Neural progenitor cell (in vitro differentiated cells): ENCODE data around the gene TAX1BP1. TPM values are rescaled to one million over a fixed set of nuclear protein-coding genes. Genes with fewer than 3 reads are reported as not detected.

ENCODE experiments used
- DNase-seq: peaks from one replicate; pipeline ENCODE4 v3.0.0-alpha.2; 2016; ENCODE audit warnings: low spot score
- H2AFZ ChIP-seq: fragments of 200-600 bp; sonication (generic); replicated peaks from 2 replicates; pipeline ENCODE4 v1.6.1; 2016; ENCODE audit warnings: antibody characterized with exemption
- H3F3A ChIP-seq: fragments of 200-600 bp; sonication (generic); 2 replicates; pipeline ENCODE4 v1.6.1; 2016; ENCODE audit warnings: antibody characterized with exemption, low read depth
- H3K27ac ChIP-seq: fragments of 200-600 bp; sonication (generic); 2 replicates; pipeline ENCODE4 v1.5.1; 2016; ENCODE audit warnings: mild to moderate bottlenecking
- H3K27me3 ChIP-seq: fragments of 200-600 bp; sonication (generic); 2 replicates; pipeline ENCODE4 v1.6.1; 2016; ENCODE audit warnings: mild to moderate bottlenecking, moderate library complexity
- H3K36me3 ChIP-seq: fragments of 200-600 bp; sonication (generic); 2 replicates; pipeline ENCODE4 v1.5.1; 2016
- H3K4me1 ChIP-seq: fragments of 200-600 bp; sonication (generic); 2 replicates; pipeline ENCODE4 v1.6.1; 2016; ENCODE audit warnings: mixed run types
- H3K4me2 ChIP-seq: fragments of 200-600 bp; sonication (generic); 2 replicates; pipeline ENCODE4 v1.6.1; 2016
- H3K4me3 ChIP-seq: fragments of 200-600 bp; sonication (generic); 2 replicates; pipeline ENCODE4 v1.5.1; 2016
- H3K79me2 ChIP-seq: fragments of 200-600 bp; sonication (generic); 2 replicates; pipeline ENCODE4 v1.6.1; 2016; ENCODE audit warnings: low read depth
- H3K9ac ChIP-seq: fragments of 200-600 bp; sonication (generic); 2 replicates; pipeline ENCODE4 v1.6.1; 2016
- H3K9me3 ChIP-seq: fragments of 200-600 bp; sonication (generic); 2 replicates; pipeline ENCODE4 v1.5.1; 2016; ENCODE audit warnings: low read depth
- H4K20me1 ChIP-seq: fragments of 200-600 bp; sonication (generic); 2 replicates; pipeline ENCODE4 v1.6.1; 2016; ENCODE audit warnings: low read depth
- H3K27ac Mint-ChIP-seq: 3 replicates; pipeline ENCODE4 v1.8.0; 2021; ENCODE audit warnings: mixed read lengths
- H3K27me3 Mint-ChIP-seq: 2 replicates; pipeline ENCODE4 v1.8.0; 2022; ENCODE audit warnings: low read depth, mild to moderate bottlenecking, inconsistent platforms, moderate library complexity, mixed read lengths; ENCODE audit not compliant: insufficient read depth
- H3K36me3 Mint-ChIP-seq: 3 replicates; pipeline ENCODE4 v1.8.0; 2021; ENCODE audit warnings: mixed read lengths
- H3K4me1 Mint-ChIP-seq: 3 replicates; pipeline ENCODE4 v1.8.0; 2021; ENCODE audit warnings: mixed read lengths
- H3K4me3 Mint-ChIP-seq: 3 replicates; pipeline ENCODE4 v1.8.0; 2021; ENCODE audit warnings: mild to moderate bottlenecking, moderate library complexity, mixed read lengths
- H3K9me3 Mint-ChIP-seq: 3 replicates; pipeline ENCODE4 v1.8.0; 2020; ENCODE audit warnings: mixed read lengths
- EZH2 ChIP-seq: fragments of 200-600 bp; sonication (generic); IDR thresholded peaks from 2 replicates; pipeline ENCODE4 v1.6.1; 2017; ENCODE audit warnings: antibody characterized with exemption, mild to moderate bottlenecking, moderate library complexity
- EZH2phosphoT487 ChIP-seq: fragments of 200-600 bp; sonication (generic); IDR thresholded peaks from 2 replicates; pipeline ENCODE4 v1.6.1; 2017; ENCODE audit warnings: antibody characterized with exemption
- total RNA-seq: library from RNA; depleted of rRNA; stranded (reverse); fragments of >200 nt; gene quantifications from 2 replicates; pipeline ENCODE4 v1.2.3, GENCODE V29; 2015; ENCODE audit warnings: low replicate concordance
- TF ChIP-seq, protein P1 (sequence below): fragments of 200-600 bp; sonication (generic); IDR thresholded peaks from 2 replicates; pipeline ENCODE4 v1.5.1; 2017; ENCODE audit warnings: antibody characterized with exemption, mild to moderate bottlenecking

Gene TAX1BP1
- total RNA-seq, 1 donor from 2014 or later, result 80.0 TPM

GRCh38 chr7:27793780-27794179 lies 53.8 kb downstream of the TAX1BP1 start:
- Histone ChIP-seq H2AFZ (no peak overlapping the region), H3K4me1 (peaks cover 9% of the 10 kb centered on the region), H3K27ac (no peak overlapping the region), H4K20me1 (no peaks in the 10 kb centered on the region), H3K27me3 (no peaks in the 10 kb centered on the region), H3K4me2 (no peak overlapping the region), H3F3A (no peaks in the 10 kb centered on the region), H3K79me2 (no peaks in the 10 kb centered on the region), H3K36me3 (peaks cover 12% of the 10 kb centered on the region), H3K4me3 (no peak overlapping the region), H3K9me3 (no peaks in the 10 kb centered on the region), H3K9ac (no peak overlapping the region)
- Mint-ChIP-seq H3K4me1 (no peaks in the 10 kb centered on the region), H3K9me3 (no peaks in the 10 kb centered on the region), H3K27ac (no peak overlapping the region), H3K36me3 (peaks cover 23% of the 10 kb centered on the region), H3K27me3 (no peaks in the 10 kb centered on the region), H3K4me3 (no peak overlapping the region)
- DNase-seq, result no peak
- TF ChIP-seq EZH2phosphoT487, result no peak
- TF ChIP-seq EZH2, result no peak
- TF ChIP-seq, protein P1, sequence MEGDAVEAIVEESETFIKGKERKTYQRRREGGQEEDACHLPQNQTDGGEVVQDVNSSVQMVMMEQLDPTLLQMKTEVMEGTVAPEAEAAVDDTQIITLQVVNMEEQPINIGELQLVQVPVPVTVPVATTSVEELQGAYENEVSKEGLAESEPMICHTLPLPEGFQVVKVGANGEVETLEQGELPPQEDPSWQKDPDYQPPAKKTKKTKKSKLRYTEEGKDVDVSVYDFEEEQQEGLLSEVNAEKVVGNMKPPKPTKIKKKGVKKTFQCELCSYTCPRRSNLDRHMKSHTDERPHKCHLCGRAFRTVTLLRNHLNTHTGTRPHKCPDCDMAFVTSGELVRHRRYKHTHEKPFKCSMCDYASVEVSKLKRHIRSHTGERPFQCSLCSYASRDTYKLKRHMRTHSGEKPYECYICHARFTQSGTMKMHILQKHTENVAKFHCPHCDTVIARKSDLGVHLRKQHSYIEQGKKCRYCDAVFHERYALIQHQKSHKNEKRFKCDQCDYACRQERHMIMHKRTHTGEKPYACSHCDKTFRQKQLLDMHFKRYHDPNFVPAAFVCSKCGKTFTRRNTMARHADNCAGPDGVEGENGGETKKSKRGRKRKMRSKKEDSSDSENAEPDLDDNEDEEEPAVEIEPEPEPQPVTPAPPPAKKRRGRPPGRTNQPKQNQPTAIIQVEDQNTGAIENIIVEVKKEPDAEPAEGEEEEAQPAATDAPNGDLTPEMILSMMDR, result no peak

DNA sequence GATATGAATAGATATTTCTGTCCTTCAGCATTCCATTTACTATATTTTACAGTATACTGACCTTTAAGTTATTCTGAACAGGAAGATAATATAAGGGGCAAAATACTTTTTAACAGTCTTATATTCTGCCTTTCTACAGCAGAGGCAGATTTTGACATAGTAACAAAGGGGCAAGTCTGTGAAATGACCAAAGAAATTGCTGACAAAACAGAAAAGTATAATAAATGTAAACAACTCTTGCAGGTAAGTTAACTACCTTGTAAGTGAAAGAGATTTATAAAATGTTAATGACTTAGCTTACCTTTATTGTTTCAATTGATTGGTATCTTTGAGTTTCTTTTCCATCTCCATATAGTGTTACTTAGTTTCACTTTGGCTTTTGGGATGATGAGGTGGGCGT lies 56.0 kb downstream of the TAX1BP1 start:
- Histone ChIP-seq H3K36me3 (peaks cover 12% of the 10 kb centered on the region), H4K20me1 (no peaks in the 10 kb centered on the region), H3K4me3 (no peak overlapping the region), H3K9me3 (no peaks in the 10 kb centered on the region), H3K4me2 (no peak overlapping the region), H3K79me2 (no peaks in the 10 kb centered on the region), H3F3A (no peaks in the 10 kb centered on the region), H3K27ac (no peak overlapping the region), H3K9ac (no peak overlapping the region), H2AFZ (no peak overlapping the region), H3K27me3 (no peaks in the 10 kb centered on the region), H3K4me1 (peaks cover 9% of the 10 kb centered on the region)
- Mint-ChIP-seq H3K9me3 (no peaks in the 10 kb centered on the region), H3K36me3 (peaks cover 26% of the 10 kb centered on the region), H3K27me3 (no peaks in the 10 kb centered on the region), H3K4me1 (no peaks in the 10 kb centered on the region), H3K4me3 (no peak overlapping the region), H3K27ac (no peak overlapping the region)
- TF ChIP-seq EZH2 (no peak), EZH2phosphoT487 (no peak)
- TF ChIP-seq, protein P1, result no peak
- no peak for DNase-seq

DNA sequence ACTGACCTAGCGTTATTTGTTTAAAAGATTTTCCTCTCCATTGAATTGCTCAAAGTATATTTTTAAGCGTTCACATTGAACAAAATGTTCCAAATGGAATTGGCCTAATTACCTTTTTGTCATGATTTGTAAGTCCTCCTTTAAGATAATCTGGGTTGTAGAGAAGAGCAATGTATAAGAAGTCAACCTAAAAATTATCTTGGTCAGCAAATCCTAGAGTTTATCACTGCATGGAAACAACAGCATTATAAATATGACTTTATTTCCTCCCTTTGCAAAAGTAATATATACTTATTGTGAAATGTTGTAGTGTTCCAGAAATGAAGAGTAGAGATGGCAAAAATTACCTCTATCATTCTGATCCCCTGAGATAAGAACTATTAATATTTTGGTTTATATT lies 59.2 kb downstream of the TAX1BP1 start:
- DNase-seq, result no peak
- H3K4me1 Mint-ChIP-seq, result no peaks in the 10 kb centered on the region
- TF ChIP-seq EZH2phosphoT487, result no peak
- TF ChIP-seq EZH2, result no peak
- TF ChIP-seq, protein P1, result no peak
- H3K36me3 ChIP-seq, result peaks cover 12% of the 10 kb centered on the region
- no peaks in the 10 kb centered on the region for H3F3A ChIP-seq
- no peaks in the 10 kb centered on the region for H3K27me3 ChIP-seq
- H3K9me3 ChIP-seq, result no peaks in the 10 kb centered on the region
- no peak overlapping the region for H3K4me2 ChIP-seq
- H3K27ac Mint-ChIP-seq, result no peak overlapping the region
- peaks cover 23% of the 10 kb centered on the region for H3K36me3 Mint-ChIP-seq
- no peak overlapping the region for H2AFZ ChIP-seq
- no peaks in the 10 kb centered on the region for H3K4me1 ChIP-seq
- H3K79me2 ChIP-seq, result no peaks in the 10 kb centered on the region
- no peak overlapping the region for H3K27ac ChIP-seq
- no peak overlapping the region for H3K4me3 ChIP-seq
- no peak overlapping the region for H3K9ac ChIP-seq
- H3K4me3 Mint-ChIP-seq, result no peak overlapping the region
- no peaks in the 10 kb centered on the region for H3K27me3 Mint-ChIP-seq
- no peaks in the 10 kb centered on the region for H3K9me3 Mint-ChIP-seq
- no peaks in the 10 kb centered on the region for H4K20me1 ChIP-seq

GRCh38 chr7:27802999-27803398 lies 63.0 kb downstream of the TAX1BP1 start:
- H3K27me3 ChIP-seq, result no peaks in the 10 kb centered on the region
- H3K4me1 ChIP-seq, result no peaks in the 10 kb centered on the region
- H3K4me1 Mint-ChIP-seq, result no peaks in the 10 kb centered on the region
- H3K36me3 Mint-ChIP-seq, result peaks cover 11% of the 10 kb centered on the region
- H3K79me2 ChIP-seq, result no peaks in the 10 kb centered on the region
- H3K36me3 ChIP-seq, result no peaks in the 10 kb centered on the region
- no peak for DNase-seq
- no peaks in the 10 kb centered on the region for H3K27me3 Mint-ChIP-seq
- H4K20me1 ChIP-seq, result no peaks in the 10 kb centered on the region
- H3F3A ChIP-seq, result no peaks in the 10 kb centered on the region
- H3K4me3 Mint-ChIP-seq, result no peak overlapping the region
- no peak overlapping the region for H2AFZ ChIP-seq
- no peak overlapping the region for H3K27ac Mint-ChIP-seq
- no peak overlapping the region for H3K4me2 ChIP-seq
- TF ChIP-seq, protein P1, result no peak
- no peak for TF ChIP-seq EZH2
- TF ChIP-seq EZH2phosphoT487, result no peak
- no peaks in the 10 kb centered on the region for H3K9me3 Mint-ChIP-seq
- no peak overlapping the region for H3K27ac ChIP-seq
- H3K4me3 ChIP-seq, result no peak overlapping the region
- no peak overlapping the region for H3K9ac ChIP-seq
- no peaks in the 10 kb centered on the region for H3K9me3 ChIP-seq
